ENCODE results near the gene C2orf92. TPM values are rescaled to one million over a fixed set of nuclear protein-coding genes. Genes with fewer than 3 reads are reported as not detected.

The C2orf92 gene
- total RNA-seq, 3 donors from 2014 or later (not counting 1 experiment from before 2014, with no cell fraction given) = 13.4 to 20.9 (median 16.1) TPM

DNA sequence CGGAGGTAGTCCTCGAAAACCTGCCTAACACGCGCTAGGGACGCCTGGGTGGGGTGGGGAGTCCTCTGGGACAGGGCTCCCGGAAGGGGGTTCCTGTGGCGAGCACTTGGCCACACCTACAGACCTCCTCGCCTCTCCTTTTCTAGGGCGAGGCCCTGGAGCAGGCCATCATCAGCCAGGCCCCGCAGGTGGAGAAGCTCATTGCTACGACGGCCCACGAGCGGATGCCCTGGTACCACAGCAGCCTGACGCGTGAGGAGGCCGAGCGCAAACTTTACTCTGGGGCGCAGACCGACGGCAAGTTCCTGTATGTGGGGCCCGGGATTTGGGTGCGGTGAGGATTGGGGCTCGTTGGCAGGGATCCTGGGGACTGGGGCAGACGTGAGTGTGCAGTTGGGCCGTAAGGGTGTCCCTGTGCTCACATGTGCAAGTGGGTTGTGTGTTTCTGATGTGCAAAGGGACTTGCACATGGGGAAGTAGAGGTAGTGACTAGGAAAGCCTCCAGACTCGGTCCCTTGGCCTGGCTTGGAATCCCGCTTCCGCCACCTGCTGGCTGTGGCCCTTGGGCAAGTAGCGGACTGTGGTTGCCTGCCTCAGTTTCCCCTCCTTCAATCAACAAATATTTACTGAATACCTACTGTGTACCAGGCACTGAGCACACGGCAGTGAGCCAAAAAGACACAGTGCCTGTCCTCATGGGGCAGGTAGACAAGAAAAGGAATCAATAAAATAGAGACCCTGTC lies 55.6 kb downstream of the C2orf92 start:
- intact Hi-C loops (cut with micrococcal nuclease) = no loop called here
- WGBS (ENCODE audit: insufficient coverage) = 92% methylated on average over 30 of the region's 31 CpGs
- H3K27ac Mint-ChIP-seq = peak overlapping the region; percentile 90 to 97
- no peak for TF ChIP-seq CTCF (IDR thresholded peaks at IDR 0.05)
- peaks cover 74% of the 10 kb centered on the region for H3K36me3 ChIP-seq (ENCODE audit: control insufficient read depth, insufficient read depth, low read length)
- peaks cover 14% of the 10 kb centered on the region for H3K36me3 Mint-ChIP-seq
- DNase-seq = no peak
- no peak for ATAC-seq
- no peak overlapping the region for H3K4me3 ChIP-seq (ENCODE audit: low read length)
- no peaks in the 10 kb centered on the region for H3K9me3 Mint-ChIP-seq
- H3K27ac ChIP-seq (ENCODE audit: low read length) = no peak overlapping the region
- peaks cover 2% of the 10 kb centered on the region for H3K9me3 ChIP-seq (ENCODE audit: control insufficient read depth, insufficient read depth, low read length)
- peaks cover 82 to 89% of the 10 kb centered on the region in 2 donors for H3K4me1 Mint-ChIP-seq
- no peaks in the 10 kb centered on the region for H3K27me3 Mint-ChIP-seq (ENCODE audit: low read depth in 2 of 2)
- no peaks in the 10 kb centered on the region for H3K27me3 ChIP-seq (ENCODE audit: control insufficient read depth, insufficient read depth, low read length)
- H3K4me3 Mint-ChIP-seq = peak overlapping the region; percentile 35
- H3K4me1 ChIP-seq (ENCODE audit: control insufficient read depth, insufficient read depth, low read length) = peaks cover 90% of the 10 kb centered on the region

- no peaks in the 10 kb centered on the region for H3K27me3 ChIP-seq (ENCODE audit: control insufficient read depth, insufficient read depth, low read length)
- ATAC-seq (no peak), DNase-seq (no peak)
- Mint-ChIP-seq H3K36me3 (peaks cover 8% of the 10 kb centered on the region), H3K27ac (peak overlapping the region; percentile 90 to 97), H3K4me1 (peaks cover 82 to 90% of the 10 kb centered on the region in 2 donors), H3K4me3 (no peak overlapping the region), H3K27me3 (ENCODE audit: low read depth in 2 of 2) (no peaks in the 10 kb centered on the region), H3K9me3 (no peaks in the 10 kb centered on the region)
- 59% methylated on average over 4 of the region's 4 CpGs for WGBS (ENCODE audit: insufficient coverage)
- H3K27ac ChIP-seq (ENCODE audit: low read length) = peak overlapping the region; percentile 6
- no peak for TF ChIP-seq CTCF (IDR thresholded peaks at IDR 0.05)
- intact Hi-C loops (cut with micrococcal nuclease) = no loop called here
- peaks cover 93% of the 10 kb centered on the region for H3K4me1 ChIP-seq (ENCODE audit: control insufficient read depth, insufficient read depth, low read length)
- peaks cover 81% of the 10 kb centered on the region for H3K36me3 ChIP-seq (ENCODE audit: control insufficient read depth, insufficient read depth, low read length)
- no peak overlapping the region for H3K4me3 ChIP-seq (ENCODE audit: low read length)
- peaks cover 6% of the 10 kb centered on the region for H3K9me3 ChIP-seq (ENCODE audit: control insufficient read depth, insufficient read depth, low read length)
Measured at GRCh38 chr2:97726261-97727064, 57.0 kb downstream of the C2orf92 start.

DNA sequence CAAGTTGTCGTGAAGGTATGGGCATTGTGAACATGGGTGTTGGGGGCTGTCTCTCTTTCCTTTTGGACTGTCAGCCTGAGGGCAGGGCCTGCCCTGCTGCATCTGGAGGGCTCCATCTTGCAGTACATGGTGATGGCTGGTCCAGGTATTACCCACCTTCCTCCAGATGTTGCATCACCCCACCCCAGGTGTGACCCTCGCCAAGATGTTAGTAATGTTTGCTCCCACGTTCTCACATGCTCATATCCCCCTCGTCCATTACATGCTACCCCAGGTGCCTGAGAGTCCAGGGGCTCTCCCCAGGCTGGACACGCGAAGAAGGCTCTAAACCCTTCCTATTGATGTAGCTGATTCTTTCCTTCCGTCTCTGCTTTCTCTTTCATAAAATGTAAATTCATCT lies 57.8 kb downstream of the C2orf92 start:
- Histone ChIP-seq H3K27me3 (ENCODE audit: control insufficient read depth, insufficient read depth, low read length) (no peaks in the 10 kb centered on the region), H3K4me3 (ENCODE audit: low read length) (no peak overlapping the region), H3K9me3 (ENCODE audit: control insufficient read depth, insufficient read depth, low read length) (peaks cover 6% of the 10 kb centered on the region), H3K4me1 (ENCODE audit: control insufficient read depth, insufficient read depth, low read length) (peaks cover 93% of the 10 kb centered on the region), H3K27ac (ENCODE audit: low read length) (peak overlapping the region; percentile 9), H3K36me3 (ENCODE audit: control insufficient read depth, insufficient read depth, low read length) (peaks cover 85% of the 10 kb centered on the region)
- TF ChIP-seq CTCF (IDR thresholded peaks at IDR 0.05) = no peak
- ATAC-seq (no peak), DNase-seq (no peak)
- no peaks in the 10 kb centered on the region for H3K9me3 Mint-ChIP-seq
- H3K27me3 Mint-ChIP-seq (ENCODE audit: low read depth in 2 of 2) = no peaks in the 10 kb centered on the region
- peak overlapping the region; percentile 63 for H3K4me3 Mint-ChIP-seq
- H3K4me1 Mint-ChIP-seq = peaks cover 85 to 95% of the 10 kb centered on the region in 2 donors
- WGBS (ENCODE audit: insufficient coverage) = 91% methylated on average over 7 of the region's 7 CpGs
- H3K27ac Mint-ChIP-seq = peak overlapping the region; percentile 90 to 97
- intact Hi-C loops (cut with micrococcal nuclease) = no loop called here
- peaks cover 8% of the 10 kb centered on the region for H3K36me3 Mint-ChIP-seq

Measured in natural killer cell (primary cell).